AG04449 (cell line): ENCODE measurements around the gene BCAS3.

ENCODE experiments used
- CTCF ChIA-PET: fragments of 350-600 bp; formaldehyde crosslinking; extraction: SDS; loops from one replicate; lab custom pipeline; 2021; ENCODE audit warnings: antibody characterized with exemption; lab: Yijun Ruan, JAX
- POLR2A ChIA-PET: fragments of 400-600, 350-600 bp; formaldehyde crosslinking; extraction: SDS; loops from one replicate; lab custom pipeline; 2020; ENCODE audit warnings: antibody characterized with exemption, inconsistent platforms; lab: Yijun Ruan, JAX
- DNase-seq: peaks from one replicate; pipeline ENCODE4 v3.0.0-alpha.2; 2010; ENCODE audit warnings: low read depth, low spot score
- H3K4me3 ChIP-seq: 2 replicates; pipeline ENCODE4 v1.5.1; 2011; ENCODE audit warnings: low read depth, mild to moderate bottlenecking, control low read depth, low read length
- TF ChIP-seq, protein P1 (sequence below): IDR thresholded peaks from one replicate; pipeline ENCODE4 v1.5.1; 2011; ENCODE audit warnings: mild to moderate bottlenecking, moderate library complexity, low read length, control low read depth, inconsistent platforms; ENCODE audit not compliant: insufficient read depth; ENCODE audit errors: missing control alignments

The BCAS3 gene

GRCh38 chr17:61330174-61331150, 652.8 kb downstream of the BCAS3 start:
- DNase-seq = no peak
- TF ChIP-seq, protein P1, sequence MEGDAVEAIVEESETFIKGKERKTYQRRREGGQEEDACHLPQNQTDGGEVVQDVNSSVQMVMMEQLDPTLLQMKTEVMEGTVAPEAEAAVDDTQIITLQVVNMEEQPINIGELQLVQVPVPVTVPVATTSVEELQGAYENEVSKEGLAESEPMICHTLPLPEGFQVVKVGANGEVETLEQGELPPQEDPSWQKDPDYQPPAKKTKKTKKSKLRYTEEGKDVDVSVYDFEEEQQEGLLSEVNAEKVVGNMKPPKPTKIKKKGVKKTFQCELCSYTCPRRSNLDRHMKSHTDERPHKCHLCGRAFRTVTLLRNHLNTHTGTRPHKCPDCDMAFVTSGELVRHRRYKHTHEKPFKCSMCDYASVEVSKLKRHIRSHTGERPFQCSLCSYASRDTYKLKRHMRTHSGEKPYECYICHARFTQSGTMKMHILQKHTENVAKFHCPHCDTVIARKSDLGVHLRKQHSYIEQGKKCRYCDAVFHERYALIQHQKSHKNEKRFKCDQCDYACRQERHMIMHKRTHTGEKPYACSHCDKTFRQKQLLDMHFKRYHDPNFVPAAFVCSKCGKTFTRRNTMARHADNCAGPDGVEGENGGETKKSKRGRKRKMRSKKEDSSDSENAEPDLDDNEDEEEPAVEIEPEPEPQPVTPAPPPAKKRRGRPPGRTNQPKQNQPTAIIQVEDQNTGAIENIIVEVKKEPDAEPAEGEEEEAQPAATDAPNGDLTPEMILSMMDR = no peak
- no peak overlapping the region for H3K4me3 ChIP-seq
- ChIA-PET POLR2A (no interaction called here), CTCF (interaction anchor here (1.1 kb wide), 1 partner anchor 19 kb away, joined by 3 read pairs; no protein-coding TSS in a partner anchor)

DNA sequence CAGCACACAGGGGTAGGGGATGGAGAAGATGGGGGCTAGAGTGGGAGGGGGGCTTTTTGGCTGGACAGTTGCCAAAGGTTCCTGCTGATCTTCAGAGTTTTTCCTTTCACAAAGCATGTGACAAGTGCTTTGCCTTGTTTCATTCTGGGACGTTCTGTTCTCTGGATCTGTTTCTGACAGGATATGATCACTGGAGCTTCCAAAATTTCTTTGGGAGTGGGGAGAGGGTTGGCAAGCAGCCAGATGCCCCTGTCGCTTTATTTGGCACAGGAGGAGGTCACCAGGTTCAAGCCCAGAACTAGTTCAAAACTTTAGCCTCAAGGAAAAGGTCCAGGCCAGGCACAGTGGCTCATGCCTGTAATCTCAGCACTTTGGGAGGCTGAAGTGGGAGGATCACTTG, 653.5 kb downstream of the BCAS3 start:
- ChIA-PET CTCF (interaction anchor here (1.1 kb wide), 1 partner anchor 18 kb away, joined by 3 read pairs; no protein-coding TSS in a partner anchor), POLR2A (no interaction called here)
- H3K4me3 ChIP-seq = no peak overlapping the region
- TF ChIP-seq, protein P1 = no peak
- no peak for DNase-seq

- H3K4me3 ChIP-seq = no peak overlapping the region
- ChIA-PET POLR2A (no interaction called here), CTCF (interaction anchor here (1.1 kb wide), 1 partner anchor 17 kb away, joined by 3 read pairs; no protein-coding TSS in a partner anchor)
- TF ChIP-seq, protein P1 = no peak
- no peak for DNase-seq
Observed at GRCh38 chr17:61331886-61332285, 654.2 kb downstream of the BCAS3 start.

DNA sequence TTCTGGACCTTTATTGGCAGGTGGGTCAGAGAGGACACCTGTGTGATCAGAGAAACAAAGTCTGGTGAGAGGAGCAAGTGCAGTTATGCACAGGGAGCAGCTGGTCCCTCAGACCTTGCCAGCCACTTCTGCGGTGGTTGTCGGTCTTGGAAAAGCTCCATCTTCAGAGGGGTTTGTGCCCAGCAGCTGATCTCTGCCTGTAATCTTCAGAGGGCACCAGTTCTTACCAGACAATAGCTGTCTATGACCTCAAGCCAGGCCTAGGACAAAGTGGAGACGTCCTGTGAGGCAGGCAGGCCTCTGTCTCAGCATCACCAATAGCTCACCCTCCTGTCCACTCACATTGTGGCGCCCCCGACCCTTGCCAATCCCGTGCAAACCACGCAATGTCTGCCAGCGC, 655.5 kb downstream of the BCAS3 start:
- TF ChIP-seq, protein P1 = no peak
- DNase-seq = no peak
- ChIA-PET POLR2A (no interaction called here), CTCF (interaction anchor here (1.0 to 1.3 kb wide), 2 partner anchors 9 to 14 kb away, joined by 3 to 4 read pairs; no protein-coding TSS in a partner anchor)
- H3K4me3 ChIP-seq = no peak overlapping the region

- no peak for DNase-seq
- no peak overlapping the region for H3K4me3 ChIP-seq
- TF ChIP-seq, protein P1 = no peak
- CTCF ChIA-PET = interaction anchor here (0.8 kb wide), 1 partner anchor 37 kb away, joined by 3 read pairs; no protein-coding TSS in a partner anchor
- POLR2A ChIA-PET = no interaction called here
Observed at GRCh38 chr17:61334673-61335072, 657.0 kb downstream of the BCAS3 start.
